Measurements from ENCODE around the gene BOD1L1. TPM values are rescaled to one million over a fixed set of nuclear protein-coding genes. Genes with fewer than 3 reads are reported as not detected.
A peak's percentile ranks its signal among the peaks of the same experiment; 100 is the strongest.

Gene BOD1L1
- total RNA-seq, 1 experiment from 2014 or later, result 40.6 TPM

DNA sequence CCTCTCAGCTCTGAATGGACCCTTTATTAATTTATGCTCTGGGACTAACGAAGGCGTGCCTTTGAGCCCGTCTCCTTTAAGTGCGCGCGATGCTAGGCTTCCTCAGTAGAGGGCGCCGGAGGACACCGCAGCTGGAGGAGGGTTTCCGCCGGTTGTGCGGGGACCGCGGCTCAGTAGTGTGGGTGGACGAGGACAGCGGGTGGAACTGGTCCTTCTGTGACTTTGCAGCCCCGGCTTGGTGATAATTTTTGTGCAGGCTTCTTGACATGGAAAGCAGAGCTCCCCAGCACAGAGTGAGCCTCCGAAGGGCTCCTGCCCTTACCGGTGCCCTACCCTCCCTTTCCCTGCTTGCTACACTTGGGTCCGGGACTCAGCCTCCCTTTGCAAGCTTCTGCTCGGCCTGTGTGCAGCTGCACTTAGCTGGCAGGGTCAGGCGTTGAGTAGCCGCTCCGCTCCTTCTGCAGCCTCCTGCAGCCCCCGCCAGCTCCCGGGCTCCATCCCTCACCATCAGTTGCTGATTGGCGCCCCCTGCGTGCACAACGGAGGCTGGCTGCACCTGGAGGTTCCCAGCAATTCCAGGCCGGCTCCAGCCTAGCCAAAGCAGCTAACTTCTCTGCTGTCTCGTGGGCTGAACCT is 26.8 kb upstream of the BOD1L1 start:
- no peaks in the 10 kb centered on the region for H3K9me3 ChIP-seq (ENCODE audit: low read length)
- peak overlapping the region; percentile 74 for H3K4me2 ChIP-seq (ENCODE audit: low read depth, low read length, poor library complexity, severe bottlenecking)
- DNase-seq, result peak; percentile 91
- H4K20me1 ChIP-seq (ENCODE audit: insufficient read depth, low read depth, low read length), result no peaks in the 10 kb centered on the region
- H3K36me3 ChIP-seq (ENCODE audit: insufficient read depth, low read length), result no peaks in the 10 kb centered on the region
- H3K4me3 ChIP-seq (ENCODE audit: low read length), result peak overlapping the region; percentile 63
- no peaks in the 10 kb centered on the region for H3K79me2 ChIP-seq (ENCODE audit: low read length)
- peak overlapping the region; percentile 61 for H3K9ac ChIP-seq (ENCODE audit: low read length)
- no peak overlapping the region for H3K27ac ChIP-seq (ENCODE audit: low read length)
- H3K9me2 ChIP-seq (replicated peaks; ENCODE audit: insufficient read depth, low read length), result no peaks in the 10 kb centered on the region
- no peaks in the 10 kb centered on the region; the same call in 1 of the 2 replicates for H3K27me3 ChIP-seq (ENCODE audit: low read length)
- H3K4me1 ChIP-seq (ENCODE audit: low read length), result peaks cover 10% of the 10 kb centered on the region
- peak overlapping the region; percentile 92 for H2AFZ ChIP-seq (ENCODE audit: low read length)

DNA sequence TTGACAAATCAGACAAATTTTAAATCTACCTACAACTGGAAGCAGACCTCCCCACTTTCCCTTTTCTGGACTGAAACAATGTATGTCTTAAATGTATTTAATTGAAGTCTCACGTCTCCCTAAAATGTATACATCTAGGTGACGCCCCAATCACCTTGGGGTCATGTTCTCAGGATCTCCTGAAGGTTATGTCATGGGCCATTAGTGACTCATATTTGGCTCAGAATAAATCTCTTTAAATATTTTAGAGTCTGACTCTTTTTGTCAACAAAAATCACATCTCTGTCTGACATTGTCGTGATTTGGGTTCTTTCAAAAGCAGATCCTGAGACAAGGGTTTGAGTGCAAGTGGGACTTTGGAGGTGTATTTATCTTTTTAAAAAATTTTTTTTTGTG is 26.2 kb upstream of the BOD1L1 start:
- Histone ChIP-seq H3K4me1 (ENCODE audit: low read length) (peaks cover 10% of the 10 kb centered on the region), H3K4me3 (ENCODE audit: low read length) (no peak overlapping the region), H3K36me3 (ENCODE audit: insufficient read depth, low read length) (no peaks in the 10 kb centered on the region), H3K27me3 (ENCODE audit: low read length) (no peaks in the 10 kb centered on the region; the same call in 1 of the 2 replicates), H3K27ac (ENCODE audit: low read length) (no peak overlapping the region), H3K9me3 (ENCODE audit: low read length) (no peaks in the 10 kb centered on the region), H4K20me1 (ENCODE audit: insufficient read depth, low read depth, low read length) (no peaks in the 10 kb centered on the region), H3K79me2 (ENCODE audit: low read length) (no peaks in the 10 kb centered on the region), H2AFZ (ENCODE audit: low read length) (no peak overlapping the region), H3K4me2 (ENCODE audit: low read depth, low read length, poor library complexity, severe bottlenecking) (peak overlapping the region; percentile 74), H3K9ac (ENCODE audit: low read length) (no peak overlapping the region), H3K9me2 (replicated peaks; ENCODE audit: insufficient read depth, low read length) (no peaks in the 10 kb centered on the region)
- DNase-seq, result peak; percentile 0

DNA sequence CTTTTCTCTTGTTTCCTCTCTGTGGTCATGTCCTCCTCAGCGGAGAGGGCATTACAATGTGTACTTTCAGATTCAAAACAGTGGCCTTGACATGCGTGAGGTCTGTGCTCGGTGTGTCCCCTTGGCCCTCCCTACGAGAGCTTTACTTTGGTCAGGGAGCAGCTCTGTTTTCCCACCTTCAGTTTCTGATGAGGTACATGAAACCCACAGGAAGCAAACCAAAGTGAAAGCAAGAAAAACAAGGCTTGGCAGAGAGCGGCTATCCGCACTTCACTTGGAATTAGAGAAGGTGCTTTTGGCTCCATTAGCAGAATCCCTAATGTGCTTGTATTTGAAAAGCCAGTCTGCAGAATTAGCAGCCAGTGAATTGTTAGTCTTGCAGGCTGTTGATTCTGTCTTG is 19.5 kb upstream of the BOD1L1 start:
- no peak overlapping the region for H3K9ac ChIP-seq (ENCODE audit: low read length)
- no peak overlapping the region for H3K27ac ChIP-seq (ENCODE audit: low read length)
- H3K4me2 ChIP-seq (ENCODE audit: low read depth, low read length, poor library complexity, severe bottlenecking), result no peak overlapping the region
- no peak overlapping the region for H3K4me3 ChIP-seq (ENCODE audit: low read length)
- DNase-seq, result no peak
- H3K36me3 ChIP-seq (ENCODE audit: insufficient read depth, low read length), result no peaks in the 10 kb centered on the region
- no peaks in the 10 kb centered on the region for H3K27me3 ChIP-seq (ENCODE audit: low read length)
- no peaks in the 10 kb centered on the region for H4K20me1 ChIP-seq (ENCODE audit: insufficient read depth, low read depth, low read length)
- no peaks in the 10 kb centered on the region for H3K79me2 ChIP-seq (ENCODE audit: low read length)
- no peaks in the 10 kb centered on the region for H3K4me1 ChIP-seq (ENCODE audit: low read length)
- H3K9me3 ChIP-seq (ENCODE audit: low read length), result no peaks in the 10 kb centered on the region
- no peak overlapping the region for H2AFZ ChIP-seq (ENCODE audit: low read length)
- no peaks in the 10 kb centered on the region for H3K9me2 ChIP-seq (replicated peaks; ENCODE audit: insufficient read depth, low read length)

DNA sequence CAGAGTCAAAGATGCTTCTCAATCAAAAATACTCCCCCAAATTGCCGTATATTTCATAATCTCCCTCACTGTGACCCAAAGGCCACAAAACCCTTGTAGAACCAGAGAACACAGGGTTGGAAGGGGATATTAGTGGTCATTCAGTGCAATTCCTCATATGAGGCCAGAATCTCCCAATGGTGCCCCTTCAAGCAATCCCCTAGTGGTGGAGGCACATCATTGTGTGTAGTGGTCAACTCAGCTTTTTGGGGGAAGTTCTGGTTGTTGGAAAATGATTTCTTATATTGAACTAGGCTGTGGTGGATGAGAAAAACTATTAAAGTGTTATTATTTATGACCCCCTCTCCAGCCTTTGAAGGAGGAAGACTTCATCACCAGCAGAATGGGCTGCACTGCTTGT is 17.6 kb upstream of the BOD1L1 start:
- Histone ChIP-seq H3K9ac (ENCODE audit: low read length) (no peak overlapping the region), H3K4me1 (ENCODE audit: low read length) (no peaks in the 10 kb centered on the region), H3K27me3 (ENCODE audit: low read length) (no peaks in the 10 kb centered on the region), H3K4me2 (ENCODE audit: low read depth, low read length, poor library complexity, severe bottlenecking) (no peak overlapping the region), H3K9me2 (replicated peaks; ENCODE audit: insufficient read depth, low read length) (no peaks in the 10 kb centered on the region), H2AFZ (ENCODE audit: low read length) (no peak overlapping the region), H3K9me3 (ENCODE audit: low read length) (no peaks in the 10 kb centered on the region), H3K4me3 (ENCODE audit: low read length) (no peak overlapping the region), H4K20me1 (ENCODE audit: insufficient read depth, low read depth, low read length) (no peaks in the 10 kb centered on the region), H3K79me2 (ENCODE audit: low read length) (no peaks in the 10 kb centered on the region), H3K36me3 (ENCODE audit: insufficient read depth, low read length) (no peaks in the 10 kb centered on the region), H3K27ac (ENCODE audit: low read length) (no peak overlapping the region)
- DNase-seq, result no peak

DNA sequence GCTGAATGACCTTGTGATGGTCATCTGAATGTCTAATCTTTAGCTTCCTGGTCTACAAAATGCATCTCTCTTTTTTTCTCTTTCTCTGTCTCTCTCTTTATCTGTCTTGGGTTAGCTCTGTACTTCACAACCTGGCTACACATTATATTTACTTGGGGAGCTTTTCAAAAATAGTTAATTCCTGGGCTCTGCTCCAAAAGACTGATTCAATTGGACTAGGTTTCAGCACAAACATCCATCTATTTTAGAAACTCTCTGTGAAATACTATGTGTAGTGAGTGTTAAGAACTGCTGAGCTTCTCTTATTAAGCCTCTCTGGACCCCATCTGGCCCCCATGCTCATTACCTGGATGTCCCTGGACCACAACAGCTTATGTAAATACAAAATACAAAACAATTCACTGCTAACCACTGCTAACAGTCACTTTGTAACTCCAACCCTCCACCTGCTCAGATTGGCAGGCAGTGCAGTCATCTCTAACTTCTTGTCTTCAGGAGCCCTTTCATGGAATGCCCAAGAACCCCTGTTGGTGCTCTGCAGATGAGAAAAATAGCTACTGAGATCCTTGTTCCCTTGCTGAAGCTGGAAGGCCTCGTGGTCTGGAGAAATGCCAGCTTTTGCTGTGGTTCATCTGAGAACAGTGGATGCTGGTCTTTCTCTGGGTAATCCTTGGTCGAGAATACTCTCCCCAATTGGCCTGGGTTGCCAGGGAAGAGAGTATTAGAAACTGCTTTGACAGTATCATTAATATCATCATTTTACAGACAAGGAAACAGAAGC is 14.8 kb upstream of the BOD1L1 start:
- no peak for DNase-seq
- no peak overlapping the region for H3K27ac ChIP-seq (ENCODE audit: low read length)
- H3K9me3 ChIP-seq (ENCODE audit: low read length), result no peaks in the 10 kb centered on the region
- H3K4me2 ChIP-seq (ENCODE audit: low read depth, low read length, poor library complexity, severe bottlenecking), result no peak overlapping the region
- H3K27me3 ChIP-seq (ENCODE audit: low read length), result no peaks in the 10 kb centered on the region
- H3K79me2 ChIP-seq (ENCODE audit: low read length), result no peaks in the 10 kb centered on the region
- H3K36me3 ChIP-seq (ENCODE audit: insufficient read depth, low read length), result no peaks in the 10 kb centered on the region
- no peak overlapping the region for H2AFZ ChIP-seq (ENCODE audit: low read length)
- H3K9ac ChIP-seq (ENCODE audit: low read length), result no peak overlapping the region
- H4K20me1 ChIP-seq (ENCODE audit: insufficient read depth, low read depth, low read length), result no peaks in the 10 kb centered on the region
- H3K4me1 ChIP-seq (ENCODE audit: low read length), result no peaks in the 10 kb centered on the region
- no peaks in the 10 kb centered on the region for H3K9me2 ChIP-seq (replicated peaks; ENCODE audit: insufficient read depth, low read length)
- no peak overlapping the region for H3K4me3 ChIP-seq (ENCODE audit: low read length)

DNA sequence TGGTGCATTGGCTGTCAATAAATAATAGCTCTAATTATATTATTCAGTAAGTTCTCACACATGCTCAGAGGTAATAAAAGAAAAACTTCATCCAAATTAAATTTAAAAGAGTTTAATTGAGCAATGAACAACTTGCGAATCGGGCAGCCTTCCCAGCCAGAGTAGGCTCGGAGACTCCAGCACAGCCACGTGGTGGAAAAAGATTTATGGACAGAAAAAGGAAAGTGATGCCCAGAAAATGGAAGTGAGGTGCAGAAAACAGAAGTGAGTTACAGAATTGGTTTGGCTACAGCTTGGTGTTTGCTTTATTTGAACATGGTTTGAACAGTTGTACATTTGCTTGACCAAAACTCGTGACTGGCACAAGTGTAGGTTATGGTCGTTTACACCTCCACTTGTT is 13.6 kb upstream of the BOD1L1 start:
- DNase-seq, result no peak
- no peak overlapping the region for H3K4me2 ChIP-seq (ENCODE audit: low read depth, low read length, poor library complexity, severe bottlenecking)

DNA sequence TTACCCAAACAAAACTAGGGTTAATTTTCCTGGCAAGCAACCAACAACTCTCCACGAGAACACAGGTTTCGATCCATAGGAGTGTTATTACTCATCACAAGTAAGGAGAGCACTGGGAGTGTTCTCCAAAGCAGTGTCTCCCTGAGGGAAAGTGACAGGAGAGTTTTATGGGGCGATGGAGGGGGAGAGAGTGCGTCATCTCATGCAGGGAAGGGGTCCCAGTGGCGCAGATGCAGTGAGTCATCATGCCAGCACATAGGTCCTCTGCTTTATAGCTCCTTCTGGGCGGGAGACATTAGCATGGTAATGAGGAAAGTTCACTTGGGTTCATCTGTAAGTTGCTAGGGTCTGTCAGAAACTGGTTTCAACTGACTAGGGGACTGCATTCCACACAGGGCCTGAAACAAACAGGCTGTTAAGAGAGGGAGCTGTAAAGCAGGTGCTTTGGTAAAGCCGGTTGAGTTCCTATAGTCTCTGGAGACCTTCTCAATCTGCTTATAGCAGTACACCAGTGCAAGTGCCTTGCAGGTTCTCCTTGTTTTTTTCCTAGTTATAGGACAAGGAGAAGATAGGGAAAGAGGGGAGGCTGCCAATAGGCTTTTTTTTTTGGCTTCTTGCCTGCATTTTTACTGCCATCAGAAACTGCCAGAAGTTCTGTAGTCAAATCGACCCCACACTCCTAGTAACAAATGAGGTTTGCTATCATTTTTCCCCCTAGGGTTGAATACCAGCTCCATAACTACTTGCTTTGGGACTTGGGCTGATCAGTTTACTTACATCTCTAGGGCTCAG is 12.8 kb upstream of the BOD1L1 start:
- no peak for DNase-seq
- no peaks in the 10 kb centered on the region for H4K20me1 ChIP-seq (ENCODE audit: insufficient read depth, low read depth, low read length)
- H3K4me3 ChIP-seq (ENCODE audit: low read length), result no peak overlapping the region
- no peaks in the 10 kb centered on the region for H3K9me2 ChIP-seq (replicated peaks; ENCODE audit: insufficient read depth, low read length)
- no peak overlapping the region for H3K27ac ChIP-seq (ENCODE audit: low read length)
- H3K9ac ChIP-seq (ENCODE audit: low read length), result no peak overlapping the region
- no peak overlapping the region for H2AFZ ChIP-seq (ENCODE audit: low read length)
- no peak overlapping the region for H3K4me2 ChIP-seq (ENCODE audit: low read depth, low read length, poor library complexity, severe bottlenecking)
- H3K79me2 ChIP-seq (ENCODE audit: low read length), result no peaks in the 10 kb centered on the region
- H3K27me3 ChIP-seq (ENCODE audit: low read length), result no peaks in the 10 kb centered on the region
- H3K9me3 ChIP-seq (ENCODE audit: low read length), result no peaks in the 10 kb centered on the region
- H3K4me1 ChIP-seq (ENCODE audit: low read length), result no peaks in the 10 kb centered on the region
- H3K36me3 ChIP-seq (ENCODE audit: insufficient read depth, low read length), result no peaks in the 10 kb centered on the region

More for the DNA sequence above, 13.6 kb upstream of the BOD1L1 start:
- H3K9ac ChIP-seq (ENCODE audit: low read length), result no peak overlapping the region
- H3K27ac ChIP-seq (ENCODE audit: low read length), result no peak overlapping the region
- H3K79me2 ChIP-seq (ENCODE audit: low read length), result no peaks in the 10 kb centered on the region
- no peaks in the 10 kb centered on the region for H4K20me1 ChIP-seq (ENCODE audit: insufficient read depth, low read depth, low read length)
- no peaks in the 10 kb centered on the region for H3K9me2 ChIP-seq (replicated peaks; ENCODE audit: insufficient read depth, low read length)
- H3K27me3 ChIP-seq (ENCODE audit: low read length), result no peaks in the 10 kb centered on the region
- no peaks in the 10 kb centered on the region for H3K36me3 ChIP-seq (ENCODE audit: insufficient read depth, low read length)
- no peak overlapping the region for H3K4me3 ChIP-seq (ENCODE audit: low read length)
- H2AFZ ChIP-seq (ENCODE audit: low read length), result no peak overlapping the region
- H3K9me3 ChIP-seq (ENCODE audit: low read length), result no peaks in the 10 kb centered on the region
- no peaks in the 10 kb centered on the region for H3K4me1 ChIP-seq (ENCODE audit: low read length)

DNA sequence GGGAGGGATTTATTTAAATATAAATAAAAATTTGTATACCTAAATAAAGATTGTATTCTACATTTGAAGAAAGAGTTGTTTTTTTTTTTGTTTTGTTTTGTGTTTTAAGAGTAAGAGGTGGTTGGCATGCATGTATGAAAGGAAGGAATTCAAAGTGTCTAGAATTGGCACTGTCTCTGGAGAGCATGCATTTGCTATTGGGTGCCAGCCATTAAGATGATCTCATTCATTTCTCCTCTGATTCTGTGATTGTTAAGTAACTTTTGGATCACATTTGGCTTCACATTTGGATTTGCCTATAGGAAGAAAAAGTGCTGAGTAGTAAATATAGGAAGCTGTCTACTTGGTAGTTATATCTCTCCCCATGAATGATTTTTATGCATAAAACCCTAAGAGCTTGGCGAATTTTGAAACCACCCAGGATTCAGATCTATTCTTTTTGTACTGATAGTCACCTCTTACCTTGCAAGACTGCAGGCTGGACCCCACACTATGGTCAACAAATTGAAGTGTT is 7.8 kb upstream of the BOD1L1 start:
- H3K27ac ChIP-seq (ENCODE audit: low read length), result no peak overlapping the region
- H3K36me3 ChIP-seq (ENCODE audit: insufficient read depth, low read length), result no peaks in the 10 kb centered on the region
- no peak overlapping the region for H3K9ac ChIP-seq (ENCODE audit: low read length)
- no peak overlapping the region for H3K4me2 ChIP-seq (ENCODE audit: low read depth, low read length, poor library complexity, severe bottlenecking)
- no peak for DNase-seq
- H3K4me1 ChIP-seq (ENCODE audit: low read length), result no peaks in the 10 kb centered on the region
- H3K4me3 ChIP-seq (ENCODE audit: low read length), result no peak overlapping the region
- no peak overlapping the region for H2AFZ ChIP-seq (ENCODE audit: low read length)
- H4K20me1 ChIP-seq (ENCODE audit: insufficient read depth, low read depth, low read length), result no peaks in the 10 kb centered on the region
- no peaks in the 10 kb centered on the region for H3K9me2 ChIP-seq (replicated peaks; ENCODE audit: insufficient read depth, low read length)
- H3K9me3 ChIP-seq (ENCODE audit: low read length), result no peaks in the 10 kb centered on the region
- H3K27me3 ChIP-seq (ENCODE audit: low read length), result no peaks in the 10 kb centered on the region
- no peaks in the 10 kb centered on the region for H3K79me2 ChIP-seq (ENCODE audit: low read length)

All from Karpas-422 (cell line).